K562 (cell line): ENCODE measurements around the gene ADGRB3. TPM values are rescaled to one million over a fixed set of nuclear protein-coding genes. Genes with fewer than 3 reads are reported as not detected.

Source experiments
- BHLHE40 ChIP-seq: IDR thresholded peaks from 2 replicates; pipeline ENCODE4 v1.6.1; 2011; ENCODE audit warnings: low read length, improper control_type of control experiment
- MAFK ChIP-seq: IDR thresholded peaks from 2 replicates; pipeline ENCODE4 v1.6.1; 2011; ENCODE audit warnings: low read length, improper control_type of control experiment
- MYNN ChIP-seq, 2 experiments: sonication (generic); formaldehyde crosslinking in 1 of 2; IDR thresholded peaks; 2 replicates each; pipeline versions ENCODE4 v1.5.0 to v1.6.1; 2016 to 2020; ENCODE audit warnings: antibody characterized with exemption in 1 of 2, missing genetic modification reagents in 1 of 2
- NFE2L1 ChIP-seq: fragments of 450-650 bp; IDR thresholded peaks from 2 replicates; pipeline ENCODE4 v1.6.1; 2016; ENCODE audit warnings: missing genetic modification characterization, low read depth, mild to moderate bottlenecking, missing compliant biosample characterization, moderate library complexity, borderline replicate concordance
- THRAP3 ChIP-seq: fragments of 450-650 bp; IDR thresholded peaks from 2 replicates; pipeline ENCODE4 v1.6.1; 2016; ENCODE audit warnings: mild to moderate bottlenecking, inconsistent platforms, borderline replicate concordance
- TSC22D4 ChIP-seq: fragments of 450-650 bp; IDR thresholded peaks from 2 replicates; pipeline ENCODE4 v1.6.1; 2016; ENCODE audit warnings: missing genetic modification characterization, missing biosample characterization, control low read depth
- ZBED1 ChIP-seq: IDR thresholded peaks from 2 replicates; pipeline ENCODE4 v1.6.1; 2014
- polyA plus RNA-seq, 8 experiments: library from polyadenylated mRNA; depleted of rRNA in 4 of 8; stranded (reverse) in 5 of 8; unstranded in 3 of 8; fragments of >200 nt; fragmentation: Nextera tagmentation in 2 of 8; fragmentation: Illumina TruSeq in 1 of 8; extraction: Ambion mirVana in 2 of 8; extraction: Trizol in 1 of 8; gene quantifications; 2 replicates each; pipeline versions ENCODE4 v1.2.1 to v1.2.3, GENCODE V29; 2011 to 2014; ENCODE audit warnings: inconsistent platforms in 1 of 8, missing spikeins in 1 of 8
- total RNA-seq, 7 experiments: library from RNA; depleted of rRNA in 6 of 7; stranded (reverse); fragments of >200 nt in 6 of 7; fragmentation: Illumina TruSeq in 2 of 7; extraction: Trizol in 2 of 7; gene quantifications; 2 replicates each; pipeline versions ENCODE4 v1.2.1 to v1.2.3, GENCODE V29; 2011 to 2021; ENCODE audit warnings: low replicate concordance in 1 of 7
- TF ChIP-seq, protein P1 (sequence below): IDR thresholded peaks from 2 replicates; pipeline ENCODE4 v1.6.1; 2014; ENCODE audit warnings: antibody characterized with exemption
- TF ChIP-seq, protein P2 (sequence below): fragments of 250-450 bp; sonication (Bioruptor Pico); IDR thresholded peaks from 2 replicates; pipeline ENCODE4 v1.4.0; 2020; ENCODE audit warnings: mild to moderate bottlenecking
- TF ChIP-seq, protein P3 (sequence below): fragments of 450-650 bp; formaldehyde crosslinking; IDR thresholded peaks from 2 replicates; pipeline ENCODE4 v1.4.0; 2022; ENCODE audit warnings: missing genetic modification characterization
- TF ChIP-seq, protein P4 (sequence below), 2 experiments: fragments of 450-650 bp; formaldehyde crosslinking in 1 of 2; IDR thresholded peaks; 2 replicates each; pipeline versions ENCODE4 v1.4.0 to v1.6.1; 2014 to 2020; ENCODE audit warnings: mild to moderate bottlenecking in 2 of 2, borderline replicate concordance in 1 of 2, low read depth in 1 of 2
- TF ChIP-seq, protein P5 (sequence below): conservative IDR thresholded peaks from 2 replicates; pipeline ENCODE4 v1.6.1; 2011; ENCODE audit warnings: low read depth, mild to moderate bottlenecking, low read length; ENCODE audit not compliant: control insufficient read depth

The ADGRB3 gene
- total and polyA plus RNA-seq, 9 of the 15 experiments (the other 6 are each of a cell fraction or from before 2014, with no cell fraction given): 0.90 to 7.8 (median 2.4) TPM

DNA sequence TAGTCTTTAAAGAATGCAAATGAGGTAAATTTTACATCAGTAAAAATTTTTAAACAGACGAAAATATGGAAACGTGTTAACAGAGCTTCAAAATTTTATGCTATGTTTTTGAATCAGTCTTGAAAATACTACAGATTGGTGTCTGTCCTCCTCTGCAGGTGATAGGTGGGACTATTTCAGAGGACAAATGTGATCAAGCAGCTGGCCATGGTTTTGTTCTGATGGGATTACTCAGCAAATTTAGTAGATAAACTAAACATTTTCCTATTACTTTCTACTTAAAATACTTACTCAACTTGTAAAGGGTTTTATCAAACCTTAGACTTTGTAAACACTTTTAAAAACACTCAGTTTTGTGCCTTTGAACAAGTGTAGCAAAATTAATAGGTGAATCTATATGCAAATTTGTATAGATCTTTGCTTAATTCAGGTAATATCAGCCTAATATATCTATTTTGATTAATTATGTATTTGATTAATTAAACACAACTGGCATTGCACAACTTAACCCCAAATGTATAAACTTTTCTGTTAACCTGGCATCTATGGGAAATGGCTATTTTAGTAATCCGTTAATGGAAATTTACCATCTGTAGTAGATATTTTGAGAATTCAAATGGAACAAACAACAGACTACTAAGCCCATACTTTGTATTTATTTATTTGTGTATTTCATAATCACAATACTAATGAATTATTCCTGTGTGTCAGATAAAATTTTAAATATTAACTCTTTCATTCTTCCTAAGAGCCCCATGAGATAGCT, 22.5 kb downstream of the ADGRB3 start (continued):
- TF ChIP-seq, protein P1, sequence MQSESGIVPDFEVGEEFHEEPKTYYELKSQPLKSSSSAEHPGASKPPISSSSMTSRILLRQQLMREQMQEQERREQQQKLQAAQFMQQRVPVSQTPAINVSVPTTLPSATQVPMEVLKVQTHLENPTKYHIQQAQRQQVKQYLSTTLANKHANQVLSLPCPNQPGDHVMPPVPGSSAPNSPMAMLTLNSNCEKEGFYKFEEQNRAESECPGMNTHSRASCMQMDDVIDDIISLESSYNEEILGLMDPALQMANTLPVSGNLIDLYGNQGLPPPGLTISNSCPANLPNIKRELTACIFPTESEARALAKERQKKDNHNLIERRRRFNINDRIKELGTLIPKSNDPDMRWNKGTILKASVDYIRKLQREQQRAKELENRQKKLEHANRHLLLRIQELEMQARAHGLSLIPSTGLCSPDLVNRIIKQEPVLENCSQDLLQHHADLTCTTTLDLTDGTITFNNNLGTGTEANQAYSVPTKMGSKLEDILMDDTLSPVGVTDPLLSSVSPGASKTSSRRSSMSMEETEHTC: no peak
- TF ChIP-seq, protein P2, sequence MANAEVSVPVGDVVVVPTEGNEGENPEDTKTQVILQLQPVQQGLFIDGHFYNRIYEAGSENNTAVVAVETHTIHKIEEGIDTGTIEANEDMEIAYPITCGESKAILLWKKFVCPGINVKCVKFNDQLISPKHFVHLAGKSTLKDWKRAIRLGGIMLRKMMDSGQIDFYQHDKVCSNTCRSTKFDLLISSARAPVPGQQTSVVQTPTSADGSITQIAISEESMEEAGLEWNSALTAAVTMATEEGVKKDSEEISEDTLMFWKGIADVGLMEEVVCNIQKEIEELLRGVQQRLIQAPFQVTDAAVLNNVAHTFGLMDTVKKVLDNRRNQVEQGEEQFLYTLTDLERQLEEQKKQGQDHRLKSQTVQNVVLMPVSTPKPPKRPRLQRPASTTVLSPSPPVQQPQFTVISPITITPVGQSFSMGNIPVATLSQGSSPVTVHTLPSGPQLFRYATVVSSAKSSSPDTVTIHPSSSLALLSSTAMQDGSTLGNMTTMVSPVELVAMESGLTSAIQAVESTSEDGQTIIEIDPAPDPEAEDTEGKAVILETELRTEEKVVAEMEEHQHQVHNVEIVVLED (CRISPR knock-in tag): no peak
- TF ChIP-seq ZBED1 (no peak), BHLHE40 (no peak), THRAP3 (no peak), MYNN (IDR thresholded peaks at IDR 0.05) (no peak), MYNN (CRISPR knock-in tag; IDR thresholded peaks at IDR 0.05) (no peak), MAFK (peak; percentile 73; the same call in 1 of the 2 replicates), NFE2L1 (tag) (peak; percentile 47; the same call in 1 of the 2 replicates), TSC22D4 (no peak)
- TF ChIP-seq, protein P3, sequence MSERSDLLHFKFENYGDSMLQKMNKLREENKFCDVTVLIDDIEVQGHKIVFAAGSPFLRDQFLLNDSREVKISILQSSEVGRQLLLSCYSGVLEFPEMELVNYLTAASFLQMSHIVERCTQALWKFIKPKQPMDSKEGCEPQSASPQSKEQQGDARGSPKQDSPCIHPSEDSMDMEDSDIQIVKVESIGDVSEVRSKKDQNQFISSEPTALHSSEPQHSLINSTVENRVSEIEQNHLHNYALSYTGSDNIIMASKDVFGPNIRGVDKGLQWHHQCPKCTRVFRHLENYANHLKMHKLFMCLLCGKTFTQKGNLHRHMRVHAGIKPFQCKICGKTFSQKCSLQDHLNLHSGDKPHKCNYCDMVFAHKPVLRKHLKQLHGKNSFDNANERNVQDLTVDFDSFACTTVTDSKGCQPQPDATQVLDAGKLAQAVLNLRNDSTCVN (CRISPR knock-in tag): no peak
- TF ChIP-seq, protein P4, sequence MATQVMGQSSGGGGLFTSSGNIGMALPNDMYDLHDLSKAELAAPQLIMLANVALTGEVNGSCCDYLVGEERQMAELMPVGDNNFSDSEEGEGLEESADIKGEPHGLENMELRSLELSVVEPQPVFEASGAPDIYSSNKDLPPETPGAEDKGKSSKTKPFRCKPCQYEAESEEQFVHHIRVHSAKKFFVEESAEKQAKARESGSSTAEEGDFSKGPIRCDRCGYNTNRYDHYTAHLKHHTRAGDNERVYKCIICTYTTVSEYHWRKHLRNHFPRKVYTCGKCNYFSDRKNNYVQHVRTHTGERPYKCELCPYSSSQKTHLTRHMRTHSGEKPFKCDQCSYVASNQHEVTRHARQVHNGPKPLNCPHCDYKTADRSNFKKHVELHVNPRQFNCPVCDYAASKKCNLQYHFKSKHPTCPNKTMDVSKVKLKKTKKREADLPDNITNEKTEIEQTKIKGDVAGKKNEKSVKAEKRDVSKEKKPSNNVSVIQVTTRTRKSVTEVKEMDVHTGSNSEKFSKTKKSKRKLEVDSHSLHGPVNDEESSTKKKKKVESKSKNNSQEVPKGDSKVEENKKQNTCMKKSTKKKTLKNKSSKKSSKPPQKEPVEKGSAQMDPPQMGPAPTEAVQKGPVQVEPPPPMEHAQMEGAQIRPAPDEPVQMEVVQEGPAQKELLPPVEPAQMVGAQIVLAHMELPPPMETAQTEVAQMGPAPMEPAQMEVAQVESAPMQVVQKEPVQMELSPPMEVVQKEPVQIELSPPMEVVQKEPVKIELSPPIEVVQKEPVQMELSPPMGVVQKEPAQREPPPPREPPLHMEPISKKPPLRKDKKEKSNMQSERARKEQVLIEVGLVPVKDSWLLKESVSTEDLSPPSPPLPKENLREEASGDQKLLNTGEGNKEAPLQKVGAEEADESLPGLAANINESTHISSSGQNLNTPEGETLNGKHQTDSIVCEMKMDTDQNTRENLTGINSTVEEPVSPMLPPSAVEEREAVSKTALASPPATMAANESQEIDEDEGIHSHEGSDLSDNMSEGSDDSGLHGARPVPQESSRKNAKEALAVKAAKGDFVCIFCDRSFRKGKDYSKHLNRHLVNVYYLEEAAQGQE (IDR thresholded peaks at IDR 0.05; ENCODE audit: borderline replicate concordance): no peak
- TF ChIP-seq, protein P4 (CRISPR knock-in tag; IDR thresholded peaks at IDR 0.05; ENCODE audit: low read depth): no peak
- TF ChIP-seq, protein P5, sequence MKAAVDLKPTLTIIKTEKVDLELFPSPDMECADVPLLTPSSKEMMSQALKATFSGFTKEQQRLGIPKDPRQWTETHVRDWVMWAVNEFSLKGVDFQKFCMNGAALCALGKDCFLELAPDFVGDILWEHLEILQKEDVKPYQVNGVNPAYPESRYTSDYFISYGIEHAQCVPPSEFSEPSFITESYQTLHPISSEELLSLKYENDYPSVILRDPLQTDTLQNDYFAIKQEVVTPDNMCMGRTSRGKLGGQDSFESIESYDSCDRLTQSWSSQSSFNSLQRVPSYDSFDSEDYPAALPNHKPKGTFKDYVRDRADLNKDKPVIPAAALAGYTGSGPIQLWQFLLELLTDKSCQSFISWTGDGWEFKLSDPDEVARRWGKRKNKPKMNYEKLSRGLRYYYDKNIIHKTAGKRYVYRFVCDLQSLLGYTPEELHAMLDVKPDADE: no peak
